Mucosa of rectum (tissue), 2 donors: ENCODE results near the gene CHERP.
"Not testable (repeated sequence)": the region's sequence is repeated elsewhere in the genome, so short reads cannot be mapped to it uniquely, and the experiment has no call there.

ENCODE experiments used
- H3K27ac ChIP-seq, 2 donors: one replicate each; pipeline ENCODE4 v1.7.0; 2013; ENCODE audit warnings: inconsistent platforms in 2 of 2, low read depth in 2 of 2, low read length in 2 of 2
- H3K27me3 ChIP-seq, 2 donors: one replicate each; pipeline ENCODE4 v1.7.0; 2013; ENCODE audit warnings: low read length in 2 of 2; ENCODE audit not compliant: control insufficient read depth in 2 of 2, insufficient read depth in 2 of 2
- H3K36me3 ChIP-seq, 2 donors: one replicate each; pipeline ENCODE4 v1.7.0; 2013; ENCODE audit warnings: low read length in 2 of 2; ENCODE audit not compliant: control insufficient read depth in 2 of 2, insufficient read depth in 2 of 2
- H3K4me1 ChIP-seq, 2 donors: one replicate each; pipeline ENCODE4 v1.7.0; 2013; ENCODE audit warnings: low read length in 2 of 2, mild to moderate bottlenecking in 1 of 2; ENCODE audit not compliant: control insufficient read depth in 2 of 2, insufficient read depth in 2 of 2
- H3K4me3 ChIP-seq, 2 donors: one replicate each; pipeline ENCODE4 v1.7.0; 2013; ENCODE audit warnings: low read length in 2 of 2
- H3K9ac ChIP-seq, 2 donors: one replicate each; pipeline ENCODE4 v1.7.0; 2013; ENCODE audit warnings: low read length in 2 of 2, low read depth in 1 of 2, mild to moderate bottlenecking in 1 of 2
- H3K9me3 ChIP-seq, 2 donors: one replicate each; pipeline ENCODE4 v1.7.0; 2013; ENCODE audit warnings: low read length in 2 of 2; ENCODE audit not compliant: control insufficient read depth in 2 of 2
- donor health status: healthy.
- donor health status: Normal muscosa, but diverticular disease.

CHERP gene

GRCh38 chr19:16520074-16520973 lies 21.9 kb downstream of the CHERP start:
- peaks cover 68 to 72% of the 10 kb centered on the region in 2 donors for H3K36me3 ChIP-seq
- H3K9me3 ChIP-seq, result no peaks in the 10 kb centered on the region
- H3K27me3 ChIP-seq, result no peaks in the 10 kb centered on the region
- H3K27ac ChIP-seq, result no peak overlapping the region
- no peak overlapping the region for H3K4me3 ChIP-seq
- no peaks in the 10 kb centered on the region for H3K4me1 ChIP-seq
- H3K9ac ChIP-seq, result no peak overlapping the region

- Histone ChIP-seq H3K27me3 (no peaks in the 10 kb centered on the region), H3K27ac (no peak overlapping the region), H3K9me3 (no peaks in the 10 kb centered on the region), H3K4me3 (no peak overlapping the region), H3K4me1 (no peaks in the 10 kb centered on the region), H3K9ac (no peak overlapping the region), H3K36me3 (peaks cover 65 to 66% of the 10 kb centered on the region in 2 donors)
Observed at GRCh38 chr19:16519230-16519687, 23.0 kb downstream of the CHERP start.

- H3K27ac ChIP-seq, result no peak overlapping the region
- no peaks in the 10 kb centered on the region for H3K9me3 ChIP-seq
- H3K27me3 ChIP-seq, result no peaks in the 10 kb centered on the region
- peaks cover 61 to 64% of the 10 kb centered on the region in 2 donors for H3K36me3 ChIP-seq
- H3K4me3 ChIP-seq, result no peak overlapping the region
- H3K9ac ChIP-seq, result no peak overlapping the region
- no peaks in the 10 kb centered on the region for H3K4me1 ChIP-seq
Observed at GRCh38 chr19:16518483-16519229, 23.6 kb downstream of the CHERP start.

GRCh38 chr19:16518061-16518460 lies 24.2 kb downstream of the CHERP start:
- no peak overlapping the region for H3K27ac ChIP-seq
- no peak overlapping the region for H3K9ac ChIP-seq
- no peaks in the 10 kb centered on the region for H3K27me3 ChIP-seq
- peaks cover 55 to 58% of the 10 kb centered on the region in 2 donors for H3K36me3 ChIP-seq
- H3K4me1 ChIP-seq, result no peaks in the 10 kb centered on the region
- no peaks in the 10 kb centered on the region for H3K9me3 ChIP-seq
- H3K4me3 ChIP-seq, result no peak overlapping the region

GRCh38 chr19:16516923-16517610 lies 25.2 kb downstream of the CHERP start:
- Histone ChIP-seq H3K9me3 (no peaks in the 10 kb centered on the region), H3K27me3 (no peaks in the 10 kb centered on the region), H3K36me3 (peaks cover 48 to 50% of the 10 kb centered on the region in 2 donors), H3K9ac (no peak overlapping the region), H3K4me1 (no peaks in the 10 kb centered on the region), H3K27ac (no peak overlapping the region), H3K4me3 (no peak overlapping the region)

GRCh38 chr19:16516381-16516780 lies 25.9 kb downstream of the CHERP start:
- H3K27ac ChIP-seq, result no peak overlapping the region
- peaks cover 44% of the 10 kb centered on the region in 2 donors for H3K36me3 ChIP-seq
- H3K9ac ChIP-seq, result no peak overlapping the region
- H3K4me1 ChIP-seq, result no peaks in the 10 kb centered on the region
- H3K4me3 ChIP-seq, result no peak overlapping the region
- no peaks in the 10 kb centered on the region for H3K9me3 ChIP-seq
- H3K27me3 ChIP-seq, result no peaks in the 10 kb centered on the region

- Histone ChIP-seq H3K9me3 (no peaks in the 10 kb centered on the region), H3K27me3 (no peaks in the 10 kb centered on the region), H3K36me3 (peaks cover 28 to 30% of the 10 kb centered on the region in 2 donors), H3K27ac (no peak overlapping the region), H3K4me3 (no peak overlapping the region), H3K4me1 (no peaks in the 10 kb centered on the region), H3K9ac (no peak overlapping the region)
Observed at GRCh38 chr19:16514383-16515019, 27.7 kb downstream of the CHERP start.

- peaks cover 11 to 19% of the 10 kb centered on the region in 2 donors for H3K36me3 ChIP-seq
- not testable (repeated sequence) for H3K27me3 ChIP-seq, H3K4me1 ChIP-seq, H3K27ac ChIP-seq, H3K9me3 ChIP-seq, H3K4me3 ChIP-seq, H3K9ac ChIP-seq
Observed at GRCh38 chr19:16512611-16513010, 29.6 kb downstream of the CHERP start.

- Histone ChIP-seq H3K9ac (no peak overlapping the region), H3K27ac (no peak overlapping the region), H3K36me3 (peaks cover 4 to 10% of the 10 kb centered on the region in 2 donors), H3K4me3 (no peak overlapping the region), H3K27me3 (no peaks in the 10 kb centered on the region), H3K9me3 (no peaks in the 10 kb centered on the region), H3K4me1 (no peaks in the 10 kb centered on the region)
Observed at GRCh38 chr19:16509141-16510061, 32.8 kb downstream of the CHERP start.
